Endothelial cell of umbilical vein (primary cell): ENCODE results near the gene TES. TPM values are rescaled to one million over a fixed set of nuclear protein-coding genes. Genes with fewer than 3 reads are reported as not detected.

Source experiments
- BruUV-seq: library from RNA; stranded (reverse); fragments of 400-500 nt; replicated peaks from 2 replicates; lab custom pipeline; 2021; lab: Mats Ljungman, UMichigan
- CTCF ChIA-PET: fragments of 300-600, 350-600 bp; sonication (Branson Sonifier 250); formaldehyde crosslinking; loops from one replicate; lab custom pipeline; 2021; ENCODE audit warnings: antibody characterized with exemption, inconsistent platforms; lab: Charles Lee
- POLR2A ChIA-PET: fragments of 300-600, 350-600 bp; sonication (Branson Sonifier 250); formaldehyde crosslinking; loops from one replicate; lab custom pipeline; 2021; ENCODE audit warnings: antibody characterized with exemption, inconsistent platforms; lab: Charles Lee
- DNase-seq: peaks from one replicate; pipeline ENCODE4 v3.0.0-alpha.2; 2011; ENCODE audit warnings: low read depth, low spot score
- FAIRE-seq: peaks from 2 replicates; lab custom pipeline; 2011; peaks lifted over from hg19 to GRCh38; lab: Jason Lieb, UNC
- H2AFZ ChIP-seq: 2 replicates; pipeline ENCODE4 v1.6.0; 2012; ENCODE audit warnings: low read depth, low read length, control low read depth, inconsistent platforms
- H3K27ac ChIP-seq: 2 replicates; pipeline ENCODE4 v1.5.1; 2011; ENCODE audit warnings: low read depth, mild to moderate bottlenecking, control low read depth, low read length, moderate library complexity; ENCODE audit not compliant: insufficient read depth
- H3K27me3 ChIP-seq, 2 experiments: 2 replicates each; pipeline versions ENCODE4 v1.6.0 to v1.6.1; 2011; ENCODE audit warnings: low read length in 2 of 2, mixed read lengths in 1 of 2; ENCODE audit not compliant: control insufficient read depth in 2 of 2, insufficient read depth in 2 of 2
- H3K36me3 ChIP-seq, 2 experiments: 2 replicates in 1 of 2; 3 replicates in 1 of 2; pipeline ENCODE4 v1.5.1; 2011; ENCODE audit warnings: low read length in 2 of 2, mild to moderate bottlenecking in 1 of 2, moderate library complexity in 1 of 2; ENCODE audit not compliant: control insufficient read depth in 2 of 2, insufficient read depth in 2 of 2; ENCODE audit errors: extremely low read depth in 1 of 2
- H3K4me1 ChIP-seq: 3 replicates; pipeline ENCODE4 v1.5.1; 2011; ENCODE audit warnings: mild to moderate bottlenecking, low read length; ENCODE audit not compliant: control insufficient read depth, insufficient read depth; ENCODE audit errors: extremely low read depth
- H3K4me2 ChIP-seq: 2 replicates; pipeline ENCODE4 v1.6.1; 2011; ENCODE audit warnings: low read length, control low read depth, mixed read lengths; ENCODE audit not compliant: insufficient read depth
- H3K4me3 ChIP-seq, 3 experiments: fragments of 200-600 bp in 1 of 3; sonication (generic), shearing (Covaris generic) in 1 of 3; replicated peaks in 1 of 3; 2 replicates each; pipeline ENCODE4 v1.5.1; 2011 to 2016; ENCODE audit warnings: control low read depth in 3 of 3, low read length in 3 of 3, mild to moderate bottlenecking in 2 of 3, inconsistent platforms in 1 of 3, low read depth in 1 of 3, moderate library complexity in 1 of 3; ENCODE audit not compliant: insufficient read depth in 1 of 3
- H3K79me2 ChIP-seq: 2 replicates; pipeline ENCODE4 v1.6.0; 2012; ENCODE audit warnings: low read length, inconsistent platforms; ENCODE audit not compliant: control insufficient read depth, insufficient read depth
- H3K9ac ChIP-seq: replicated peaks from 2 replicates; pipeline ENCODE3; 2011; ENCODE audit warnings: low read length, control low read depth; ENCODE audit not compliant: insufficient read depth; ENCODE audit errors: extremely low read depth
- H3K9me1 ChIP-seq: replicated peaks from 3 replicates; pipeline ENCODE4 v1.6.0; 2011; ENCODE audit warnings: mild to moderate bottlenecking, low read length; ENCODE audit not compliant: control insufficient read depth, insufficient read depth; ENCODE audit errors: extremely low read depth
- H3K9me3 ChIP-seq: replicated peaks from 2 replicates; pipeline ENCODE4 v1.5.1; 2012; ENCODE audit warnings: low read length, inconsistent platforms; ENCODE audit not compliant: control insufficient read depth, insufficient read depth
- H4K20me1 ChIP-seq: replicated peaks from 2 replicates; pipeline ENCODE3; 2011; ENCODE audit warnings: mild to moderate bottlenecking, low read length; ENCODE audit not compliant: control insufficient read depth, insufficient read depth; ENCODE audit errors: extremely low read depth
- EZH2 ChIP-seq: IDR thresholded peaks from 2 replicates; pipeline ENCODE4 v1.6.1; 2012; ENCODE audit warnings: borderline replicate concordance, low read depth, mild to moderate bottlenecking, moderate library complexity, low read length, inconsistent platforms; ENCODE audit not compliant: severe bottlenecking
- FOS ChIP-seq: IDR thresholded peaks from 2 replicates; pipeline ENCODE4 v1.6.1; 2011; ENCODE audit warnings: mild to moderate bottlenecking, low read length, moderate library complexity, borderline replicate concordance; ENCODE audit not compliant: insufficient read depth
- GATA2 ChIP-seq: IDR thresholded peaks from 2 replicates; pipeline ENCODE4 v1.7.0; 2011; ENCODE audit warnings: low read depth, mild to moderate bottlenecking, moderate library complexity, mixed read lengths, low read length; ENCODE audit not compliant: insufficient read length, insufficient read depth
- JUN ChIP-seq: IDR thresholded peaks from 2 replicates; pipeline ENCODE4 v1.6.1; 2011; ENCODE audit warnings: borderline replicate concordance, low read depth; ENCODE audit not compliant: insufficient read length, insufficient read depth
- MYC ChIP-seq: IDR thresholded peaks from one replicate; pipeline ENCODE4 v1.6.1; 2011; ENCODE audit warnings: mild to moderate bottlenecking, low read depth, low read length
- POLR2A ChIP-seq: IDR thresholded peaks from 2 replicates; pipeline ENCODE4 v1.6.1; 2012; ENCODE audit warnings: low read depth, mild to moderate bottlenecking, control low read depth, low read length
- POLR2AphosphoS5 ChIP-seq: IDR thresholded peaks from 2 replicates; pipeline ENCODE4 v1.6.1; 2012; ENCODE audit warnings: low read depth, mild to moderate bottlenecking, control low read depth, low read length, moderate library complexity; ENCODE audit not compliant: insufficient read depth
- dilution Hi-C: fragments of 300-500 bp; cut with MboI; formaldehyde crosslinking; loops from one replicate; pipeline ENCODE4 v1.15.0; 2019; ENCODE audit warnings: low sequenced_read_pairs; ENCODE audit not compliant: extremely low pct_ligation_motif_present
- intact Hi-C: fragments of 100-400 bp; cut with micrococcal nuclease; formaldehyde crosslinking; loops from one replicate; pipeline ENCODE4 v1.10.0; 2022
- polyA plus RNA-seq, 4 experiments: library from polyadenylated mRNA; depleted of rRNA in 3 of 4; stranded (reverse) in 3 of 4; unstranded in 1 of 4; fragments of >200 nt; gene quantifications; 2 replicates each; pipeline versions ENCODE4 v1.2.1 to v1.2.3, GENCODE V29; 2011 to 2012; ENCODE audit warnings: missing spikeins in 1 of 4
- total RNA-seq: library from RNA; stranded (reverse); gene quantifications from 2 replicates; pipeline ENCODE4 v1.2.3, GENCODE V29; 2021
- TF ChIP-seq, protein P1 (sequence below): IDR thresholded peaks from 2 replicates; pipeline ENCODE4 v1.6.1; 2011; ENCODE audit not compliant: insufficient read depth, insufficient read length
- TF ChIP-seq, protein P2 (sequence below), 2 donors: IDR thresholded peaks; 1 replicate in 1 of 2; 2 replicates in 1 of 2; pipeline ENCODE4 v1.5.1; 2011; ENCODE audit warnings: low read length in 2 of 2, mild to moderate bottlenecking in 2 of 2, moderate library complexity in 2 of 2, control low read depth in 1 of 2, inconsistent platforms in 1 of 2, low read depth in 1 of 2; ENCODE audit not compliant: insufficient read depth in 1 of 2; ENCODE audit errors: extremely low read depth in 1 of 2

TES gene
- total and polyA plus RNA-seq, 2 donors (not counting 3 experiments of a cell fraction or from before 2014, with no cell fraction given): 35.3 to 50.5 TPM

DNA sequence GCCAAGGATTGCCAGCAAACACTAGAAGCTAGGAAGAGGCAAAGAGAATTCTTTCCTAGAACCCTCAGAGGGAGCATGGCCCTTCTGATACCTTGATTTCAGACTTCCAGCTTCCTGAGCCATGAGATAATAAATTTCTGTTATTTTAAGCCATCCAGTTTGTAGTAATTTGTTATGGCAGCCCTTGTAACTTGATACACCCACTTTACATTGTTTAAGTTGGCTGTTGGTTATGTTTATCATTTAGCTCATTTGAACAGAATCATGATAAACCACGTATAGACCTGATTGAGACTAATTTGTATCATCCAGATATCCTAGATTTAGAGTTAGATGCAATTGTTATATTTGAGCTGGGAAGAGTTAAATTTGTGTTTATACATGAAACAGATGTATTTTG lies 9.4 kb upstream of the TES start:
- H3K9ac ChIP-seq: no peak overlapping the region
- H3K27me3 ChIP-seq: no peaks in the 10 kb centered on the region
- H3K9me3 ChIP-seq: no peaks in the 10 kb centered on the region
- no peaks in the 10 kb centered on the region for H3K4me1 ChIP-seq
- no peak overlapping the region for H3K27ac ChIP-seq
- no peaks in the 10 kb centered on the region for H3K79me2 ChIP-seq
- FAIRE-seq (no peak), DNase-seq (peak; percentile 41)
- no peaks in the 10 kb centered on the region for H3K9me1 ChIP-seq
- H3K4me2 ChIP-seq: no peak overlapping the region
- BruUV-seq: no TSS peak
- no peaks in the 10 kb centered on the region for H3K36me3 ChIP-seq
- no peak overlapping the region for H2AFZ ChIP-seq
- dilution Hi-C loops: no loop called here
- no peak overlapping the region for H3K4me3 ChIP-seq
- intact Hi-C loops: loop anchor here (1.0 kb wide), 1 partner anchor 9 kb away; the partner anchor contains the start of gene TES
- TF ChIP-seq EZH2 (no peak), POLR2A (no peak), MYC (no peak), POLR2AphosphoS5 (no peak), JUN (no peak), GATA2 (no peak), FOS (no peak)
- TF ChIP-seq, protein P1, sequence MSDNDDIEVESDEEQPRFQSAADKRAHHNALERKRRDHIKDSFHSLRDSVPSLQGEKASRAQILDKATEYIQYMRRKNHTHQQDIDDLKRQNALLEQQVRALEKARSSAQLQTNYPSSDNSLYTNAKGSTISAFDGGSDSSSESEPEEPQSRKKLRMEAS: no peak
- TF ChIP-seq, protein P2, sequence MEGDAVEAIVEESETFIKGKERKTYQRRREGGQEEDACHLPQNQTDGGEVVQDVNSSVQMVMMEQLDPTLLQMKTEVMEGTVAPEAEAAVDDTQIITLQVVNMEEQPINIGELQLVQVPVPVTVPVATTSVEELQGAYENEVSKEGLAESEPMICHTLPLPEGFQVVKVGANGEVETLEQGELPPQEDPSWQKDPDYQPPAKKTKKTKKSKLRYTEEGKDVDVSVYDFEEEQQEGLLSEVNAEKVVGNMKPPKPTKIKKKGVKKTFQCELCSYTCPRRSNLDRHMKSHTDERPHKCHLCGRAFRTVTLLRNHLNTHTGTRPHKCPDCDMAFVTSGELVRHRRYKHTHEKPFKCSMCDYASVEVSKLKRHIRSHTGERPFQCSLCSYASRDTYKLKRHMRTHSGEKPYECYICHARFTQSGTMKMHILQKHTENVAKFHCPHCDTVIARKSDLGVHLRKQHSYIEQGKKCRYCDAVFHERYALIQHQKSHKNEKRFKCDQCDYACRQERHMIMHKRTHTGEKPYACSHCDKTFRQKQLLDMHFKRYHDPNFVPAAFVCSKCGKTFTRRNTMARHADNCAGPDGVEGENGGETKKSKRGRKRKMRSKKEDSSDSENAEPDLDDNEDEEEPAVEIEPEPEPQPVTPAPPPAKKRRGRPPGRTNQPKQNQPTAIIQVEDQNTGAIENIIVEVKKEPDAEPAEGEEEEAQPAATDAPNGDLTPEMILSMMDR (IDR thresholded peaks at IDR 0.05; ENCODE audit: extremely low read depth in 1 of 2, insufficient read depth in 1 of 2, low read depth in 1 of 2, low read length in 2 of 2): no peak
- H4K20me1 ChIP-seq: no peaks in the 10 kb centered on the region
- CTCF ChIA-PET: interaction anchor here (1.1 to 1.6 kb wide), 5 partner anchors 9 to 62 kb away, joined by 3 to 12 read pairs (median 5); partner anchors contain the start of gene TES
- POLR2A ChIA-PET: interaction anchor here (1.2 kb wide), 1 partner anchor 9 kb away, joined by 3 read pairs; the partner anchor contains the start of gene TES
